ENCODE data around the gene LNPK.

GRCh38 chr2:176003958-176004357, 1.9 kb upstream of the LNPK start:
- TF ChIP-seq EZH2phosphoT487 (IDR thresholded peaks at IDR 0.05) (no peak), CTCF (IDR thresholded peaks at IDR 0.05) (no peak)
